Measurements from ENCODE around the gene CLCA2. TPM values are rescaled to one million over a fixed set of nuclear protein-coding genes. Genes with fewer than 3 reads are reported as not detected.

CLCA2 gene
- total RNA-seq, 4 donors from 2014 or later, result 113 to 422 (median 258) TPM

DNA sequence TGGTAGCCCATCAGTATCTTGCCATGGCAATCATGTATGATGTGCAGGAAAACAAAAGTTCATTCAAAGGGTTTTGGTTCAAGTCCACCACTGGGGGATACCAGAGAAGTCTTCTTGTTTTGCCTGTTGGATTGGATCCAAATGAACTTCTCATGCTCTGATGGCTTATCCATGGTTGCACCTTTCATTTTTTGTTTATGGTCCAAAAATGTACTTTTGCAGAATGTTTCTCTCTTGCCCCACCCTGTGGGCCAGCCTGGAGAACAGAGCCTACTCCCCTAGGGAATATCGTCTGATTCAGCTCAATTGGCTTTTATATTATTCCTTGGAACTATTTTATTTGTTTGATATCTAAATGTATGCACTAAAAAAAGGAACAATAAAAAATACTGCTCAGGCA, 24.7 kb downstream of the CLCA2 start:
- Histone ChIP-seq H3K4me1 (no peaks in the 10 kb centered on the region), H3K27me3 (no peaks in the 10 kb centered on the region), H3K36me3 (peaks cover 0 to 97% (median 0%) of the 10 kb centered on the region in 3 donors), H3K9me3 (no peaks in the 10 kb centered on the region), H3K27ac (no peak overlapping the region), H3K4me3 (no peak overlapping the region)
- intact Hi-C loops (cut with DNase I), result no loop called here
- TF ChIP-seq POLR2A (IDR thresholded peaks at IDR 0.05), result no peak
- TF ChIP-seq, protein P1, sequence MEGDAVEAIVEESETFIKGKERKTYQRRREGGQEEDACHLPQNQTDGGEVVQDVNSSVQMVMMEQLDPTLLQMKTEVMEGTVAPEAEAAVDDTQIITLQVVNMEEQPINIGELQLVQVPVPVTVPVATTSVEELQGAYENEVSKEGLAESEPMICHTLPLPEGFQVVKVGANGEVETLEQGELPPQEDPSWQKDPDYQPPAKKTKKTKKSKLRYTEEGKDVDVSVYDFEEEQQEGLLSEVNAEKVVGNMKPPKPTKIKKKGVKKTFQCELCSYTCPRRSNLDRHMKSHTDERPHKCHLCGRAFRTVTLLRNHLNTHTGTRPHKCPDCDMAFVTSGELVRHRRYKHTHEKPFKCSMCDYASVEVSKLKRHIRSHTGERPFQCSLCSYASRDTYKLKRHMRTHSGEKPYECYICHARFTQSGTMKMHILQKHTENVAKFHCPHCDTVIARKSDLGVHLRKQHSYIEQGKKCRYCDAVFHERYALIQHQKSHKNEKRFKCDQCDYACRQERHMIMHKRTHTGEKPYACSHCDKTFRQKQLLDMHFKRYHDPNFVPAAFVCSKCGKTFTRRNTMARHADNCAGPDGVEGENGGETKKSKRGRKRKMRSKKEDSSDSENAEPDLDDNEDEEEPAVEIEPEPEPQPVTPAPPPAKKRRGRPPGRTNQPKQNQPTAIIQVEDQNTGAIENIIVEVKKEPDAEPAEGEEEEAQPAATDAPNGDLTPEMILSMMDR (IDR thresholded peaks at IDR 0.05), result no peak
- WGBS, 2 donors, result 54 to 82% methylated on average over 1 of the region's 1 CpG
- DNase-seq, result no peak

DNA sequence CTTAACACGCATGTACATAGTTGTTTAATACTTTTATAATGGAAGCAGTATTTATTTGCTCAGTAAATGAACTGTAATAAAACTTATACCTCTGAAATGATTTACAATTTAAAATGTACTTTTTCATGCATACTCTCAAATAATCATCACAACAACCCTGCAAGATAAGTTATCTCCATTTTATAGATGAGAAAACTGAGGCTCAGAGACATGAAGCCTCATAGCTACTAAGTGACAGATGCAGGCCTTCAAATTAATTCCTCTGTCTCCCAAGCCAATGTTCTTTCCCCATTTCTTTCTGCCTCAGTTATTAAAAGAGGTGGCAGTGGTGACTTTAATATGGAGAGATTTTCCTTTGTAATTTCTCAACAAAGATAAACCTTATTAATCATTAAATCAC, 25.1 kb downstream of the CLCA2 start:
- H3K9me3 ChIP-seq, result no peaks in the 10 kb centered on the region
- no peaks in the 10 kb centered on the region for H3K4me1 ChIP-seq
- no peaks in the 10 kb centered on the region for H3K27me3 ChIP-seq
- no peak for DNase-seq
- no peak for TF ChIP-seq POLR2A (IDR thresholded peaks at IDR 0.05)
- TF ChIP-seq, protein P1 (IDR thresholded peaks at IDR 0.05), result no peak
- no peak overlapping the region for H3K4me3 ChIP-seq
- intact Hi-C loops (cut with DNase I), result no loop called here
- peaks cover 0 to 97% (median 0%) of the 10 kb centered on the region in 3 donors for H3K36me3 ChIP-seq
- H3K27ac ChIP-seq, result no peak overlapping the region
- WGBS, 2 donors, result 96% methylated on average over 1 of the region's 1 CpG

DNA sequence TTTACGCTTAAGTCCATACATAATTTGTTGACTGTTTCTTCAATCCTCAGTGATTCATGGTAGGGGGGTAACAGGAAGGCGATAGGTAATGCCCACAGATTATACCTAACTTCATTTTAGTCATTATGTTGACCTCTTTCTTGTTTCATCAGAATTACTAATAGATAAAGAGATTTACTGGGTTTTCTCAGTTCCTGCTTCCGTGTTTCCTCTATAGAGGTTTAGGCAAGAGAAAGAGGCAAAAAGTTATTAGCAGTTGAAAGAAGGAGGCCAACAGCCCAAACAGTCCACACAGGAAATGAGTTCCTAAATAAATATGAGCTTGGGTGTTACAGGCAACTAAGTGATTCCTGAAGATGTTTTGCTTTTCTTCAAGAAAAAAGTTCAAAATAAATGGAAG, 26.9 kb downstream of the CLCA2 start:
- Histone ChIP-seq H3K4me3 (no peak overlapping the region), H3K27ac (no peak overlapping the region), H3K9me3 (no peaks in the 10 kb centered on the region), H3K4me1 (no peaks in the 10 kb centered on the region), H3K27me3 (no peaks in the 10 kb centered on the region), H3K36me3 (peaks cover 0 to 98% (median 0%) of the 10 kb centered on the region in 3 donors)
- no peak for TF ChIP-seq POLR2A (IDR thresholded peaks at IDR 0.05)
- TF ChIP-seq, protein P1 (IDR thresholded peaks at IDR 0.05), result no peak
- WGBS, 2 donors, result 60 to 61% methylated on average over 3 of the region's 3 CpGs
- DNase-seq, result no peak
- intact Hi-C loops (cut with DNase I), result no loop called here

DNA sequence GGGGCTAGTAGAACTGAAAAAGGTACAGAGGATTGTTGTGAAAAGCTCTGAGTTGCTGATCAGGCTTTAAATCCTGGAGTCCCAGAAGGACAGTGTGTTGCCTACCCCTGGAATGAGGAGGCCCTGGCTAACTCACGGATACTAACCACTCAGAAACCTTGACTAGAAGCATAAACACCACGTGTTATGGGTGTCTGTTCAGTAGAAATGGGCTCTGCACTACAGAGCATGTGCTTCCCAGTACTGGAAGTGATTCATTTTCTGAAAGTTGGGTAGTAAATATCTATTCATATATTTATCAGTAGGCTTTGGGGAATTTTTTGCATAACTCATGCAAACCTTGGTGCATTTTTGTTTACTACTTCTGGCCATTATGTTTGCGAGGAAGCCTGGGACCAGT, 29.7 kb downstream of the CLCA2 start:
- no peak overlapping the region for H3K27ac ChIP-seq
- H3K27me3 ChIP-seq, result no peaks in the 10 kb centered on the region
- no peaks in the 10 kb centered on the region for H3K9me3 ChIP-seq
- no peaks in the 10 kb centered on the region for H3K4me1 ChIP-seq
- WGBS, 2 donors, result 67 to 89% methylated on average over 3 of the region's 3 CpGs
- H3K4me3 ChIP-seq, result no peak overlapping the region
- peaks cover 0 to 80% (median 0%) of the 10 kb centered on the region in 3 donors for H3K36me3 ChIP-seq
- no peak for DNase-seq
- intact Hi-C loops (cut with DNase I), result no loop called here
- TF ChIP-seq POLR2A (IDR thresholded peaks at IDR 0.05), result no peak
- TF ChIP-seq, protein P1 (IDR thresholded peaks at IDR 0.05), result no peak

DNA sequence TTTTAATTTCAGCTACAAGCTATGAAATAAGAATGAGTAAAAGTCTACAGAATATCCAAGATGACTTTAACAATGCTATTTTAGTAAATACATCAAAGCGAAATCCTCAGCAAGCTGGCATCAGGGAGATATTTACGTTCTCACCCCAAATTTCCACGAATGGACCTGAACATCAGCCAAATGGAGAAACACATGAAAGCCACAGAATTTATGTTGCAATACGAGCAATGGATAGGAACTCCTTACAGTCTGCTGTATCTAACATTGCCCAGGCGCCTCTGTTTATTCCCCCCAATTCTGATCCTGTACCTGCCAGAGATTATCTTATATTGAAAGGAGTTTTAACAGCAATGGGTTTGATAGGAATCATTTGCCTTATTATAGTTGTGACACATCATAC, 31.1 kb downstream of the CLCA2 start:
- H3K27ac ChIP-seq, result no peak overlapping the region
- H3K36me3 ChIP-seq, result peaks cover 0 to 66% (median 0%) of the 10 kb centered on the region in 3 donors
- intact Hi-C loops (cut with DNase I), result no loop called here
- H3K9me3 ChIP-seq, result no peaks in the 10 kb centered on the region
- no peak overlapping the region for H3K4me3 ChIP-seq
- no peaks in the 10 kb centered on the region for H3K27me3 ChIP-seq
- no peak for DNase-seq
- WGBS, 2 donors, result 70 to 82% methylated on average over 5 of the region's 5 CpGs
- no peaks in the 10 kb centered on the region for H3K4me1 ChIP-seq
- no peak for TF ChIP-seq POLR2A (IDR thresholded peaks at IDR 0.05)
- TF ChIP-seq, protein P1 (IDR thresholded peaks at IDR 0.05), result no peak

Data from esophagus squamous epithelium (tissue), 5 donors.